GM19397 (cell line): ENCODE results near the gene LONRF3.

Experiments
- ATAC-seq: cut with Tn5 transposase; IDR thresholded peaks from one replicate; pipeline ENCODE4 v1.9.1; 2021; ENCODE audit warnings: mild to moderate bottlenecking, moderate library complexity; ENCODE audit not compliant: unreplicated experiment

Gene LONRF3

DNA sequence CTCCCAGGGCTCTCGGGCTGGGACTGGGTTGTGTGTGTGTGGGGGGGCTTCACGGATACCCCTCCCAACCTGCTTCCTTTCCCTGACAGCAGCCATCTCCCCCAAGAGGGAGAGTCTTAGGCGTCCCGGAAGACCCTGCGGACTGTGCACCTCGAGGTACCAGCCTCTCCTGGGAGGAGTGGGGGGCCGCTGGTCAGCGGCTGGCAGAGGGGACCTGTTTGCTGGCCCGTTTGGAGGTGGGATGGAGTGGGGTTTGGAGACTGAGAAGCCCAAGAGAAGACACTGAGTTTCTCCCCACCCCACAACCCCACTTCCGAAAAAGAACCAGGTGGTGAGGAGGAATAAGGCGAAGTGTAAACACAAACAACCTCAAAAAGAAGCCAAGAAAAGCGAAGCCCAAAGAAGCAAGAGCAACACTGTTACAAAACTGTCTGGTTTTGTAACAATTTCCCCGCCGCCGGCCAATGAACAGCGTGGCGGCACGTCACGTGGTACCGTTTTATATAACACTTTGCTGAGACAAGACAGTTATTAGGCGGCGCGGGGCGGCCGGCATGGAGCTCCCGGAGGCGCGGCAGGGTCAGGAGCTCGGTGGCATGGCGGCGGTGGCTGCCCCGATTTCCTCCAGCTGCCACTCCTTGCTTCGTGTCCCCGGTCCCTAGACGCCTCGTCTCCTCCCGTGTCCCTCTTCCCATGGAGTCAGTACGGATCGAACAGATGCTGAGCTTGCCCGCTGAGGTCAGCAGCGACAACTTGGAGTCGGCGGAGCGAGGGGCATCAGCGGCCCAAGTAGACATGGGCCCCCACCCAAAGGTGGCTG is at the start of gene LONRF3:
Gene LONRF3 (plus strand): TSS at position 531 of the 820 bp plus-strand sequence. CDS start 163 bp downstream, at position 694.
- no peak for ATAC-seq

DNA sequence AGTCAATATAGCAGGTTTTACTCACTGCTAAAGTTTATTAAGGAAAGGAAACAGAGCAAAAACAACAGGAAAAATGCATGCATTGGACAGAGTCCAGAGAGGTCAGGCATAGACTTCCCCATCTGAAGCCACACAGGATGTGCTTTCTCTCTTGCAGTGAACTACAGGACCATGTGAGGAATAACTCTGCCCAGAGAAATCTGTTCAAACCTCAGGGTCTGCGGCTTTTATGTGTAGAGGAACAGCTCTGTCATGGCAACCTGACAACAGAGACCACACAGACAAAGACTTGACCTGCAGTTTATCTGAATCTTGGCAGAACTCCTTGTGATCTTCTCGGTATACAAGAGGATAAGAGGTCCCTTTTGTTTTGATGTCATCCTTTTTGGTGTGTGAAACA is 46.3 kb upstream of the LONRF3 start:
- no peak for ATAC-seq

GRCh38 chrX:118935352-118935751 is 39.1 kb upstream of the LONRF3 start:
- no peak for ATAC-seq

- no peak for ATAC-seq
Measured at GRCh38 chrX:118941147-118941546, 33.3 kb upstream of the LONRF3 start.

DNA sequence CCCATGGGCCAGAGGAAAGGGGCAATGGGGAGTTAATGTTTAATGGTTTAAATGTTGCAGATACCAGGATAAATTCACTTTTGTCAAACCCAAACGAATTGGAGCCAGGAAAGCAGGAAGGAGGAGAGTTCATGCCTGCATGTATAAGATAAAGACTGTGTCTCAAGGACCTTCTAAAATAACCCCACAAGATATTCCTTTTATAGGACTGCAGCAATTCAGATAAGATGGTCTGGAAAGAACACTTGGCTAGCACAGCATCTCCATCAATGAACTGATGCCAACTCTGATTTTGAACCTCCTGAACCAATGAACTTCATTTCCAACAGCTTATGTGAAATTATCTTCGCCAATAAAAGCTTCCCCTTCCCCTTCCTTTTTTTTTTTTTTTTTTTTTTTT is 31.3 kb upstream of the LONRF3 start:
- ATAC-seq, result no peak

DNA sequence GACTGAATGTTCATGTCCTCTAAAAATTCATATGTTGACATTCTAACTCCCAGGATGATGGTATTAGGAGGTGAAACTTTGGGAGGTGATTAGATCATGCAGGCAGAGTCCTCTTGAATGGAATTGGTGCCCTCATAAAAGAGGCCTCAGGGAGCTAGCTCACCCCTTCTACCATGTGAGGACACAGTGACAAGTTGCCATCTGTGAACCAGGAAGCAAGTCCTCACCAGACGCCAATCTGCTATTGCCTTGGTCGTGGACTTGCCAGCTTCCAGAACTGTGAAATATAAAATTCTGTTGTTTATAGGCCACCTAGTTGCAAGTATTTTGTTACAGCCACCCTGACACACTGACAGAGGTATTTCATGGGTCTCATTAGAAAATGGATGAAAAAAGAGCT is 28.5 kb upstream of the LONRF3 start:
- ATAC-seq, result no peak

DNA sequence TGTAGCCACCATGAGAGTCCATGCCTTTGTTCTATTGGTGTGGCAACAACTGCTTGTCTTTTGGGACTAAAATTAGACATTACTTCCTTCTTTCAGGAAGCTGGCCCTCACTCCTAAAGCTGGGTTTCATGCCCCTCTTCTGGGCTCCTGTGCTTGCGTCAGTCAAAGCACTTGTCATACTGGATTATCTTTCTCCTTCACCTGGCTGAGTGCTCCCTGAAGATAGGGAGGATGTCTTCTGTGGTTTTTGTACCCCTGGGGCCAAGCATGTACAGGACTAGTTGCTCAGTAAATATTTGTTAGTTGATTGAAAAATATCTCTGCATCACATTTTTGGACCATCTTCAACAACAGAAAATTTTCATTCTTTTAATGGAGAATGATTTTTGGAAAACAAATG is 26.1 kb upstream of the LONRF3 start:
- ATAC-seq, result no peak

DNA sequence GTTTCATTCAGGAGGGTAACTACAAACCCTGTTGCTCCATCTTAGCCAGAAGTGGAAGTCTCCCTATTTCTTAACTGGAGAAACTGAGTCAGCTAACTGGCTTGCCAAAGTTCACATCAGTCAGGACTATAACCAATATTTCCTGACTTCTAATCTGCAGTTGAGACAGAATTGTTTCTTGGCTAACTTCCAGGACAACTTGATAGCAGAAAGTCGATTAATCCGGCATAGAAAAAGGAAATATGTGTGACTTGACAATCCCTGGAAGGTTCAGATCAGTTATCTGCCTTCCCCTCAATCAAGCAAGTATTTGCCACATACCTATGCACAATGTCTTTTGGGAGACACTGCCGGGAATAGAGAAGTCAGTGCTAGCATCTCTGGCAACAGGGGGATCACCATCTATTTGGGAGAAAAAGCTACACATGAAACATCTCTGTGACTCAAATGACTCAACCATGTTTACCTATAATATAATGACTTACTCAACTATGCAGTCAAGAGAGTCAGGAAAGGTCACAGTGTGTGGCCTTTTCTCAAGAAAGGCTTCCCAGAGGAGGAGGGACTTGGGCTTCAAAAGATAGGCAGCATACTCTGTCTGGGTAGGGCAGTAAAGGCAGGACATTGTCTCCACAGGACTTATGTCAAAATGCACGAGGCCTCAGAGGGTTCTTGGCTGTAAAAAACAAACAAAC is 12.4 kb upstream of the LONRF3 start:
- no peak for ATAC-seq

- ATAC-seq, result no peak
Measured at GRCh38 chrX:118963159-118963558, 11.3 kb upstream of the LONRF3 start.

- no peak for ATAC-seq
Measured at GRCh38 chrX:118964252-118964651, 10.2 kb upstream of the LONRF3 start.

- ATAC-seq, result no peak
Measured at GRCh38 chrX:118965395-118965794, 9.0 kb upstream of the LONRF3 start.

GRCh38 chrX:118968031-118968430 is 6.4 kb upstream of the LONRF3 start:
- ATAC-seq, result no peak

DNA sequence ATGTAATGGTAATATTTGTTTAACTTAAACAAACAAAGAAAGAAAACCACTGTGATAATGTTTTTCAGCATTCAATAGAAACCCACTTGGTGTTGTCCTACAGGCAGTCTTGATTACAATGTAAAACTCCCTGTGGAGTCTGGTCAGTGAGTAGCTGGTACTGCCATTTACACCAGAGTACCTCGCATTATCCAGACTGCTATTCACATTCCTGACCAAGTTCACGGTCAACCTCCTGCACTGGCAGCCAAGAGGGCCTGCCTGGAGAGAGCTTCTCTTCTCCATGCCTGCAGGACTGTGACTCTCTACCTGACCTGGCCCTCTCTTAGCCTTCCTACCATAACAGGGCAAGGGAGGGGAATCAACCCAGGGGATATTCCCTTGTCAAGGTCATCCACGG is 2.9 kb upstream of the LONRF3 start:
- ATAC-seq, result no peak

DNA sequence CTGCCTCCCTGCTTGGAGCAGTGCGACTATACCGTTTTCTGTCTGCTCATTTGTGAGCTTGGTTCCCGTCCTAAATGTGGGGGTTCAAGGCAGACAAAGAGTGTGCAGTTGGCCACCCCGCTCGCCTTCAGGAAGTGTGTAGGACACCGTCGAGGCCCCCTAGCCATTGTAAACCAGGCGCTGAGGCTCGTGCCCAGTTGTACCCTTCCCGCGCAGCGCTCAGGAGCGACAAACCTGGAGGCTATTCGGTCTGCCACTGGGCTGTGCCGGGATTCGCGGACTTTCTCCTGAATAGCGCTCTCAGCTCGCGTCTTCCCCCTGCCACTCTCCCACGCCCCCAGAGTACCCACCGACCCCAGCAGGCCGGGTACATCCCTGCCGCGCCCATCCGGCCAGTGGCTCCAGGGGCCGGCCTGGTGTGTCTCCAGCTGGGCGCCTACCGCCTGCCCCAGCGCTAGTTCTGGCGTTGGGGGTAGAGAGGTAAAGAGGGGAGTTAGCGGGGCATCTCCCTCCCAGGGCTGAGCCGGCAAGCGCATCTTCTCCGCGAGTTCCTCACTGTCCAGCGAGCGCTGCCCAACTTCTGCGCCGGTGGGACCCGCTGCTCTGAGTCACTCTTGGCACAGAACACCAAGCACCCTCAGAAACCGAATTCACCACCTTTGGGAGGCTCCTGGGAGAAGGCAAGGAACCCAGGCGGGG is 880 bp upstream of the LONRF3 start:
- no peak for ATAC-seq

- ATAC-seq, result no peak
Measured at GRCh38 chrX:118974908-118975671, 672 bp downstream of the LONRF3 start.

DNA sequence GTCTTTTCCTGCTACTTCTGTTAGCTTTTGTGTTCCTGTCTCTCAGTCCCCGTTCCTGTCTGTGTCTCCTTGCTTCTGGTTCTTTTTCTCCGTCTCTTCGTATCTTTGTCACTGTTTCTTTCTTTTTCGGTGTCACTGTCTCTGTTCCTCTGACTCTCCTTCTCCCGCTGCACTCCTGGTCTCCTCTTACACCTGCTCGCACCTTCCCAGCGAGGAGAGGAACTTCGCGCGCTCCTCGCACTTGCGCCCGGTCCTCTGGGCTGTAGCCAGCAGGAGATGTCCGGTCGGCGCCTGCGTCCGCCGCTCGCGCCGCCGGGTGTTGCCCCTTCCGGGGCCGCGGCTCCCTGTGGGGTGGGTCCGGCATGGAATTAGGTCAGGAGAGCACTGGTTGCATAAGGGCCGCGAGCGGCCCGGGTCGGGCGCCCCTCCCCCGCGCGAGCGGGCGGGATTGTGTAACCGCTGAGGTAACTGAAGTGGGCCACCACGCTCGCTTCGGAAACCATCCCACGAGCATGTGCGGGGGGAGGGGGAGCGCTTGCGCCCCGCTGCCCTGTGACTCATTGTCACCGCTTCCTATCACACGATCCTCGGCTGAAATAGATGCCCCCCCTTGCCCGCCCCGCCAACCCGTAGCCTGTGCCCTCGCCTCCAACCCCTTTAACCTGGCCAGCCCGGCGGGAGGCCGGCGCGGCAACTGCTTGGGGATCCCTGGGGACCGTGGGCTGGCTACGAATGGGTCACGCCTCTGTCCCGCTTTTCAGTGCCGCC is 1.6 kb downstream of the LONRF3 start:
- ATAC-seq, result no peak

- ATAC-seq, result no peak
Measured at GRCh38 chrX:118976599-118977340, 2.4 kb downstream of the LONRF3 start.

DNA sequence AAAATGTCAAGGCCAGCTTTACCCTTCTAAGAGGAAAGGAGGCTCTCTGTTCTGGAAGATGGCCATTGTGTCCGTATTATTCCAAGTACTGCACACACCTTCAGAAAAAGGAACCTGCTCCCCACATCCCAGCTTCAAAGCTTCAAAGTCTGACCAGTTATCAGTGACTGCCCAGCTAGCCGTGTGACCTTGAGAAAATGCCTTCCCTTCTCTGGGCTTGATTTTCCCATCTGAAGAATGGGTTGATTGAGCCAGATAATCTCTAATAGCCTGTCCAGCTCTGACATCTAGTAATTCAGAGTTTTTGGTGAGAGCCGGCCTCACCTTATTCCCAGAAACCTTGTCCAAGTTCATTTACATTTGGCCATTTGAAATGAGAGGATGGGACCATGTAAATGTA is 3.0 kb downstream of the LONRF3 start:
- ATAC-seq, result no peak

GRCh38 chrX:118978451-118978850 is 4.0 kb downstream of the LONRF3 start:
- no peak for ATAC-seq

DNA sequence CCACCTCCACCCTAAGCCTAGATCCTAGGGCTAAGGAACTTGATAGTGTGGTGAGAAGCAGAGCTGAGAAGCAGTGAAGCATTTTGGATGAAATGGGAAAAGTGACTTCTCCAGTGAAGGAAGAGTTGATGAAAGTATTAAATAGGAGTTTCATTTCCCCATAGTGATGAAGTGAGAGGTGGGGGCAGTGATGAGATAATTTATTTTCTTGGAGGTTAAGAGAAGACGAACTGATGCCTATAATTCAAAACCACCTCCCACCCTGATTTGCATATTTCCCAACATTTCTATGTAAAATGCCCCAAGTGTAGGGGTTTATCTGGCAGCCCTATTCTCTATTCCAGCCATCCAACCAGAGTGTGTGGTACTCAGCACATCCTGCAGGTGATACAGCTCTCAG is 6.3 kb downstream of the LONRF3 start:
- no peak for ATAC-seq
